NCI-H226 (cell line): ENCODE measurements around the gene LIMS2.
A peak's percentile ranks its signal among the peaks of the same experiment; 100 is the strongest.

Experiments used
- DNase-seq: peaks from one replicate; pipeline ENCODE4 v3.0.0-alpha.2; 2015

LIMS2 gene

GRCh38 chr2:127596311-127597045 is 78.9 kb downstream of the LIMS2 start:
- no peak for DNase-seq

GRCh38 chr2:127594116-127594591 is 81.2 kb downstream of the LIMS2 start:
- no peak for DNase-seq

GRCh38 chr2:127593228-127594115 is 81.9 kb downstream of the LIMS2 start:
- no peak for DNase-seq

- DNase-seq, result no peak
Measured at GRCh38 chr2:127592761-127593227, 82.5 kb downstream of the LIMS2 start.

GRCh38 chr2:127591221-127591923 is 84.0 kb downstream of the LIMS2 start:
- DNase-seq, result peak; percentile 45

- no peak for DNase-seq
Measured at GRCh38 chr2:127590386-127591190, 84.7 kb downstream of the LIMS2 start.

GRCh38 chr2:127589841-127590240 is 85.5 kb downstream of the LIMS2 start:
- DNase-seq, result no peak

- DNase-seq, result no peak
Measured at GRCh38 chr2:127589358-127589757, 86.0 kb downstream of the LIMS2 start.
